Keratinocyte (primary cell): ENCODE results near the gene DIRAS1.

Experiments
- CTCF ChIP-seq, 3 experiments: IDR thresholded peaks in 1 of 3; conservative IDR thresholded peaks in 1 of 3; optimal IDR thresholded peaks in 1 of 3; 2 replicates in 2 of 3; 3 replicates in 1 of 3; pipeline versions ENCODE3 to v1.5.1; 2011; ENCODE audit warnings: low read length in 3 of 3, mild to moderate bottlenecking in 3 of 3, moderate library complexity in 2 of 3, control low read depth in 1 of 3, inconsistent platforms in 1 of 3; ENCODE audit not compliant: insufficient read depth in 2 of 3; ENCODE audit errors: extremely low read depth in 1 of 3
- EZH2 ChIP-seq: IDR thresholded peaks from one replicate; pipeline ENCODE4 v1.6.1; 2012; ENCODE audit warnings: inconsistent platforms, mild to moderate bottlenecking, low read length, moderate library complexity

GRCh38 chr19:2721570-2722540 is 683 bp upstream of the DIRAS1 start:
- TF ChIP-seq CTCF (optimal IDR thresholded peaks at IDR 0.05 in 1 of 3, IDR thresholded peaks at IDR 0.05 in 1 of 3, conservative IDR thresholded peaks at IDR 0.05 in 1 of 3; ENCODE audit: extremely low read depth in 1 of 3, insufficient read depth in 2 of 3, low read length in 3 of 3), result no peak
- TF ChIP-seq EZH2, result no peak
